NCI-H1930 (cell line): ENCODE data around the gene HEPH.
"Not testable (repeated sequence)": the region's sequence is repeated elsewhere in the genome, so short reads cannot be mapped to it uniquely, and the experiment has no call there.

ENCODE experiments used
- DNase-seq, 2 experiments: peaks; one replicate each; lab custom pipeline; 2025; lab: John Stamatoyannopoulos, UW

HEPH gene, protein sequence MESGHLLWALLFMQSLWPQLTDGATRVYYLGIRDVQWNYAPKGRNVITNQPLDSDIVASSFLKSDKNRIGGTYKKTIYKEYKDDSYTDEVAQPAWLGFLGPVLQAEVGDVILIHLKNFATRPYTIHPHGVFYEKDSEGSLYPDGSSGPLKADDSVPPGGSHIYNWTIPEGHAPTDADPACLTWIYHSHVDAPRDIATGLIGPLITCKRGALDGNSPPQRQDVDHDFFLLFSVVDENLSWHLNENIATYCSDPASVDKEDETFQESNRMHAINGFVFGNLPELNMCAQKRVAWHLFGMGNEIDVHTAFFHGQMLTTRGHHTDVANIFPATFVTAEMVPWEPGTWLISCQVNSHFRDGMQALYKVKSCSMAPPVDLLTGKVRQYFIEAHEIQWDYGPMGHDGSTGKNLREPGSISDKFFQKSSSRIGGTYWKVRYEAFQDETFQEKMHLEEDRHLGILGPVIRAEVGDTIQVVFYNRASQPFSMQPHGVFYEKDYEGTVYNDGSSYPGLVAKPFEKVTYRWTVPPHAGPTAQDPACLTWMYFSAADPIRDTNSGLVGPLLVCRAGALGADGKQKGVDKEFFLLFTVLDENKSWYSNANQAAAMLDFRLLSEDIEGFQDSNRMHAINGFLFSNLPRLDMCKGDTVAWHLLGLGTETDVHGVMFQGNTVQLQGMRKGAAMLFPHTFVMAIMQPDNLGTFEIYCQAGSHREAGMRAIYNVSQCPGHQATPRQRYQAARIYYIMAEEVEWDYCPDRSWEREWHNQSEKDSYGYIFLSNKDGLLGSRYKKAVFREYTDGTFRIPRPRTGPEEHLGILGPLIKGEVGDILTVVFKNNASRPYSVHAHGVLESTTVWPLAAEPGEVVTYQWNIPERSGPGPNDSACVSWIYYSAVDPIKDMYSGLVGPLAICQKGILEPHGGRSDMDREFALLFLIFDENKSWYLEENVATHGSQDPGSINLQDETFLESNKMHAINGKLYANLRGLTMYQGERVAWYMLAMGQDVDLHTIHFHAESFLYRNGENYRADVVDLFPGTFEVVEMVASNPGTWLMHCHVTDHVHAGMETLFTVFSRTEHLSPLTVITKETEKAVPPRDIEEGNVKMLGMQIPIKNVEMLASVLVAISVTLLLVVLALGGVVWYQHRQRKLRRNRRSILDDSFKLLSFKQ

DNA sequence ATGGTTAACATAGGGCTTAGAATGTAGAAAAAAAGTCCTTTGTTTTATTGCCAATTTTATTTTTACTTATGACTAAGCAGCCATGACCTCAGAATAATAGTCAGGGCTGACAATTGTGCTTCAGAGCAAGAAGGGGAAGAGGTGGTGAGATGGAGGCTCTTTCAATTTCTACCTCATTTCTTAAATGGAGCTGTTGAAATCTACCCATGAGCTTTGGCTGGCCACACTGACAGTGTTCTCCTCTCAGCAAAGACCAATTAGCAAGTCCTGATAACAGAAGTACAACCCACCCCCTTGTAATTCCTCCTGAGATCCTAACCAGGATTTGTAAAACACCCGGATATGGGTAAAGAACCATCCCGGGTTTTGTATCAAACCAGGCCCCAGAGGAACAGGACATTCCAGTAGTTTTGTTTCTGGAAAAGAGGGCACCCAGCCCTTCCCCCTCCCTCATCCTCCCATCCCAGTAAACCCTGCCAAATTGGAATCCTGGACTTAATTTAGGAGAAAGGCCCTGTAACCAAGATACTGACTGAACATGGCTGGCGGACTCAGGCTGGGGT lies at the start of gene HEPH:
Gene HEPH (plus strand): TSS at position 399 of the 563 bp plus-strand sequence. CDS start 6,324 bp downstream, outside the sequence.
- no peak for DNase-seq

DNA sequence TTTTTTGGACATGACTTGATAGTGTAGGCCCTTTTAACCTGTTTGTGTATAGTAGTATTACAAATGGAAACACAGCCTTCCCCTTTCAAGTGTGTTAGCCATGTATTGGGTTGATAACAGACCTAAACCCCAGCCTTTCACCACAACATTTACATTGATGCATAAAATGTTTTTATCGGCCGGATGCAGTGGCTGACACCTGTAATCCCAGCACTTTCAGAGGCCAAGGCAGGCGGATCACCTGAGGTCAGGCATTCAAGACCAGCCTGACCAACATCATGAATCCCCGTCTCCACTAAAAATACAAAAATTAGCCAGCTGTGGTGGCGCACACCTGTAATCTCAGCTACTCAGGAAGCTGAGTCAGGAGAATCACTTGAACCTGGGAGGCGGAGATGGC lies 45.3 kb upstream of the HEPH start:
- DNase-seq = not testable (repeated sequence)

DNA sequence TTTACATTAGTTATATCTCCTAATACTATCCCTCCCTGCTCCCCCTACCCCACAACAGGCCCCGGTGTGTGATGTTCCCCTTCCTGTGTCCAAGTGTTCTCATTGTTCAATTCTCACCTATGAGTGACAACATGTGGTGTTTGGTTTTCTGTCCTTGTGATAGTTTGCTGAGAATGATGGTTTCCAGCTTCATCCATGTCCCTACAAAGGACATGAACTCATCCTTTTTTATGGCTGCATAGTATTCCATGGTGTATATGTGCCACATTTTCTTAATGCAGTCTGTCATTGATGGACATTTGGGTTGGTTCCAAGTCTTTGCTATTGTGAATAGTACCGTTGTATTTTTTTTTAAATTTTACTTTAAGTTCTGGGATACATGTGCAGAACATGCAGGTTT lies 42.7 kb upstream of the HEPH start:
- not testable (repeated sequence) for DNase-seq

DNA sequence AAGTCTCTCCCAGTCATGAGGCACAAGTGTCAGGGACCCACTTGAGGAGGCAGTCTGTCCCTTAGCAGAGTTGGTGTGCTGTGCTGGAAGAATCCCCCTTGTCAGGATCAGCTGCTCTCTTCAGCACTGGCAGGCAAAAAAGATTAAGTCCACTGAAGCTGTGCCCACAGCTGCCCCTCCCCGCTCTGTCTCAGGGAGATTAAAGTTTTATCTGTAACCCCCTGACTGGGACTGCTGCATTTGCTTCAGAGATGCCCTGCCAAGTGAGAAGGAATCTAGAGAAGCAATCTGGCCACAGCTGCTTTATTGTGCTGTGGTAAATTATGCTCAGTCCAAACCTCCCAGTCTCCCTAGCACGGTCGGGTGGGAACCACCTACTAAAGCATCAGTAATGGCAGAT lies 37.4 kb upstream of the HEPH start:
- DNase-seq = no peak

DNA sequence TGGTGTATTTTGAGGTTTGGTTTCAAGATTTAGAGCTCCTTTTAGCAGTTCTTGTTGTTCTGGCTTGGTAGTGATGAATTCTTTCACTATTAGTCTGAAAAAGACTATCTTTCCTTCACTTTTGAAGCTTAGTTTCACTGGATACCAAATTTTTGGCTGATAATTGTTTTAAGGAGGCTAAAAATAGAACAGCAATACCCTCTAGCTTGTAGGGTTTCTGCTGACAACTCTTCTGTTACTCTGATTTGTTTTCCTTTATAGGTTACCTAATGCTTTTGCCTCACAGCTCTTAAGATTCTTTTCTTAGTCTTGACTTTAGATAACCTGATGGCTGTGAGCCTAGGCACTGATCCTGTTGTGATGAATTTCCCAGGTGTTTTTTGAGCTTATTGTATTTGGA lies 33.6 kb upstream of the HEPH start:
- no peak for DNase-seq

DNA sequence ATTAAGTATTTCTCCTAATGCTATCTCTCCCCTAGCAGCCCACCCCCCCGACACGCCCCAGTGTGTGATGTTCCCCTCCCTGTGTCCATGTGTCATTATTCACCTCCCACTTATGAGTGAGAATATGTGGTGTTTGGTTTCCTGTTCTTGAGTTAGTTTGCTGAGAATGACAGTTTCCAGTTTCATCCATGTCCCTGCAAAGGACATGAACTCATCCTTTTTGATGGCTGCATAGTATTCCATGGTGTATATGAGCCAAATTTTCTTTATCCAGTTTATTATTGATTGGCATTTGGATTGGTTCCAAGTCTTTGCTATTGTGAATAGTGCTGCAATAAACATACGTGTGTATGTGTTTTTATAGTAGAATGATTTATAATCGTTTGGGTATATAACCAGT lies 28.8 kb upstream of the HEPH start:
- DNase-seq = not testable (repeated sequence)

DNA sequence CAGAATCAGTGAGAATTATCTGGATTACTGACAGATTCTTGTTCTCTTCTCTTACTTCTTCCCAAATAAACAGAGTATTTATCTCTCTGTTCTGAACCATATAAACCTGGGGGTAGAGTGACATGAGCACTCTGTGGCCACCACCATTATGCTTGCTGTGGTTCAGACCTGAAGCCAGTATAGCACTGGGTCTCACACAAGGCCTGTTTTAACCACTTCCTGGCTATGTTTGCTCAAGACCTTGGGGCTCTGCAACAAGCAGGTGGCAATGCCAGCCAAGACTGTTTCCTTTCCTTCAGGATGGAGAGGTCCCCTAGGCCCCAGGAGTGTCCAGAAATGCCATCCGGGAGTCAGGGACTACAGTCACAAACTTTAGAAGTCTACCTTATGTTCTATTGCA lies 21.7 kb upstream of the HEPH start:
- DNase-seq = no peak

DNA sequence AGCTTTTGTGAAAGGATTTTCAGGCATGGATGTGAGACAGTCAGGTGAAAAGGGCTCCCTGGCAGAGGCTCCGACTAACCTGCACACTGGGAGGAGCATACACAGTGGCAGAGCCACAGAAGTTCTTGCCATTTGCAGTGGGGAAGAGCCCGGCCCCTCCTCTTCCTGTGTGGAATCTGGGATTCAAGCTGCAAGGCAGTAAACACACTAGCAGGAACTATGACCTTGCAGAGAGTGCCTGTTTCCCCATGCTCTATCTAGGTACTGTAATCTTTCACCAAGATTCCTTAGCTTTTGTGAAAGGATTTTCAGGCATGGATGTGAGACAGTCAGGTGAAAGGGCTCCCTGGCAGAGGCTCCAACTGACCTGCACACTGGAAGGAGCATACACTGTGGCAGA lies 19.8 kb upstream of the HEPH start:
- no peak for DNase-seq

DNA sequence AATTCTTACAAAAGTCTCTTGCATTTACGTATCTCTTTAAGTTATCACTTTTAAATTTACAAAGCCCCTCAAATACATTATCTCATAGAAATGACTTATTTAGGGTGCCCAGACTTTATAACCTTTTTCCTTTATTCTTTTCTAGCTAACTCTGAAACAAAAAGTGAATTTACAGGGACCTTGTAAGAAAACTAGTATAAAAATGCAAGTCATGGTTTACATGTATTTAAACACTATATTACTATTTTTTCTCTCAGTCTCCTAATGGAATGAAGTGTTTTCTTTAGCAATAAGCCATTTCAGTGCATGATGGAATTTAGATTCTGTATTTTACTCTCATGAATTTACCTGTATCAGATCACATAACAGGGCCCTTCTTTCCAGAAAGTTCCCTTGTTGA lies 14.5 kb upstream of the HEPH start:
- DNase-seq = no peak

DNA sequence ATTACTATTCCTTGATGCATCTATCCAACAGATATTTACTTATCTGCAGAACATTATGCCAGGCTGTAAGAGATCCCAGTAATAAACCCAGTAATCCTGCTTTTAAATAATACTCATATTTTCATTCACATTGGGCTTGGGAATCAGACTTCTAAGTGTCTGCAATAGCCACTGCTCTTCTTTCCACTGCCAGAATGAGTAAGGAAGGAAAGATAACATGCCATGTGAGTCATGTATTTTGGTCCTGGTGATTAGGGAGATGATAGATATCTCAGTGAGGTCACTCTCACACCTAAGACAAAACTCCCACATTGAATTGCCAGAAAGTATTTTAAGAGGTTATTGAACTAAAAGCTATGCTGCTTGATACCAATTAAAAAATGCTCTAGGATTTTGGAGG lies 13.9 kb upstream of the HEPH start:
- DNase-seq = no peak

DNA sequence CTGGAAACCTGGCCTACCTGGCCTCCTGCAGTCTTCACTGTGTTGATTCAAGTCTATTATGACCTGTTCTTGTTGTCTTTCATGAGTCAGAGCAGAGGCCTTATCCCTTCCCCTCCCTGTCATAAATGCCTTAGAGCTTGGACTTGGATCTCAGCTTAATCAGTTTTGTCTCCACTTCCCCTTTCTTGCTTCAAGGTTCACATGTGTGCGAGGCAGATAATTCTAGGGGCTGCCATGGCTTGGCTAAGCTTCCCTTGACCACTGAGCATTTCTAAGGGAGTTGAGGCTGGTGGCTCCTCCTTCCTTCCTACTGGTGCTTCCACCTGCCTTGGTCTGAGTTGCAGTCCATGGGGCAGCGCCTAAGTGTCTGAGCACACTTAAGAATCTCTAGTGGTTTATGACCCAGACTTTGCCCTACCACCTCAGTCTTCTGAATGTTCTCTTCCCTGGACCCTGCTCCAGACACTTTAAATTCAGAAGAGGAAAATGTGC lies 1.7 kb upstream of the HEPH start:
- DNase-seq = no peak

DNA sequence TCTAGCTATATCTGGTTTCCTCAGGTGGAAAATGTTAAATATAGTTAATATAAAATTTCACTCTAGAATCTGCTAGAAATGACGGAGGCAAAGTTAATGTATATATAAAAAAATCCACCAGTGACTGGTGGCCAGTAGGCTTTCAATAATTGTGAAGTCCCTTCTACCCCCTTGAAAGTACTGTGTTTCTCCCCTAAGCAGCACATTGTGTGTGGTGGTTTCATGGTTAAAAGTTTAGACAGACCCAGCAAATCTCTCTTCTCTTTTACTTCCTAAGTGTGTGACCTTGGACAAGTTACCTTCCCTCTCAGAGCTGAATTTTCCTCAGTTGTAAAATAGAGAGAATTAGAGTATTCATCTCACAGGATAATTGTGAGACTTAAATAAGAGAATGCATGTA lies 600 bp upstream of the HEPH start:
- no peak for DNase-seq

DNA sequence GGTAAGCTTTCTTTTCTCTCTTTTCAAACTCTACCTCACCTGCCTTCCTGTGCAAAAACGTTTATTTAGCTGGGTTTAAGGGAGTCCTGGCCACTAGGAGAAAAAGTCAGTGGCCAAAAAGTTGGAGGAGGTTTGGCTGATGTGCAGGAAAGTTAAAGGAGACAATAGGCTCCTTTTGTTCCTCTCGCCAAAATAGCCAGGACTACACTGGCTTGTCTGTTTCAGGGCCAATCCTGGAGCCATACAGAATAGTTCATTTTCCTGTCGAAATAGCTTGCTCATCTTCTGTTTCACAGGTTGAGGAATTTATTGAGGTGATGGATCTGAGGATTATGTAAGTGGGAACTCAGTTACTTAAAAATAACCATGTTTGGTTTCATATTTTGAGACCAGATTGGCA lies 423 bp downstream of the HEPH start:
- no peak for DNase-seq

DNA sequence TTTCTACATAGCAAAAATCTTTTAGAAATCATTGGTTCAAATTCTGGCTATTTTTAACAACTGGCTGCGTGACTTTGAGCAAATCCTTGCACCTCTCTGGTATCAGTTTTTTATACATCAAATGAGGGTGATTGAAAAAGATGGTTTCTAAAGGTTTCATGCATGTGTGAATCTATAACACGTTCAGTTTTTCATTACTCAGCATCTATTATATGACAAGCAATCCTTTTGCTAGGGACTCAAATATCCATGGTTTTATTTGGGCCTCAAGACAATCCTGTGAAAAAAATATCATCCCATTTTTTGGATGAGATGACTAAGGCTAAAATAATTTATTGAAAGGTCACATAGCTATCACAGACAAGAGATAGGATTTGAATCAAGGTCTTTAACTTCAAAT lies 884 bp downstream of the HEPH start:
- no peak for DNase-seq

DNA sequence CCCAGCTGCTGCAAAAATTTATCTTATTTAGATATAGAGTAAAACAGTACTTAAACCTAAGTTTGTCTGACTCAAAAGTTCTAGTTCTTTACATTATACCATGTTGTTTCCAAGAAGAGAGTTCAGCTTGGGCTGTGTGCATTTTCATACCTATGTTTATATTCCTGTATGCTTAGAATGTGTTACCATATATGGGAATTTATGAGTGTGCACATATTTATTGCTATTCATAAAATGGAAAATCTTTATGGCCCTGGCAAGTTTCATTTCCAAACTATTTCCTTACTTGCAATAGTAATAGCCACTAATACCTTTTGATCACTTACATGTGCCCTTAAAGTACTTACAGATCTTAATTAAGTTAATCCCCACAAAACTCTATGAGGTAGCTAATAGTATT lies 2.6 kb downstream of the HEPH start:
- DNase-seq = no peak

DNA sequence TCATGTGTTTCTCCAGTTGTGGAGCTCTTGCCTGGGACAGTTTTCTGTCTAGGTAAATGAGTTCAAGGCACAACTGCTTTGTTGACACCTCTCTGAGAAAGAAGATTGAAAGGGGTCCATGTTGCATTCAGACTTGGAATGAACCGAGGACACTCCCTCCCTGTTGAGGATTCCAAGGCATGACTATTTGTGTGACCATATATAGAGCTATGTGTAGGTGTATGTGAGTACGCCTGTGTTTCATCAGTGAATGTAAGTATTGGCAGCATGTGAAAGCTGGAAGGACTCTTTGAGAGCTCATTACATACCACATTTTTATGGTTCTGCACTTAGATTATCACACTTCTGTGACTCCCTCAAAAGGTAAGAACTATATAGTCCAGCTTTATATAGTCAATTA lies 3.4 kb downstream of the HEPH start:
- no peak for DNase-seq

DNA sequence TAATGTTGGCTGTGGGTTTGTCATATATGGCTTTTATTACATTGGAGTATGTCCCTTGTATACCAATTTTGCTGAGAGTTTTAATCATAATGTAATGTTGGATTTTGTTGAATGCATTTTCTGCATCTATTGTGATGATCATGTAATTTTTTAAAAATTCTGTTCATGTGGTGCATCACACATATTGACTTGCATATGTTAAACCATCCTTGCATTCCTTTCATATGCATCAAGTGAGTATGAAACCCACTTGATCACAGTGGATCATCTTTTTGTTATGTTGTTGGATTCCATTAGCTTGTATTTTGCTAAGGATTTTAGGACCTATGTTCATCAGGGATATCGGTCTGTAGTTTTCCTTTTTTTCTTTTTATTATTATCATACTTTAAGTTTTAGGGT lies 12.1 kb downstream of the HEPH start:
- DNase-seq = no peak

DNA sequence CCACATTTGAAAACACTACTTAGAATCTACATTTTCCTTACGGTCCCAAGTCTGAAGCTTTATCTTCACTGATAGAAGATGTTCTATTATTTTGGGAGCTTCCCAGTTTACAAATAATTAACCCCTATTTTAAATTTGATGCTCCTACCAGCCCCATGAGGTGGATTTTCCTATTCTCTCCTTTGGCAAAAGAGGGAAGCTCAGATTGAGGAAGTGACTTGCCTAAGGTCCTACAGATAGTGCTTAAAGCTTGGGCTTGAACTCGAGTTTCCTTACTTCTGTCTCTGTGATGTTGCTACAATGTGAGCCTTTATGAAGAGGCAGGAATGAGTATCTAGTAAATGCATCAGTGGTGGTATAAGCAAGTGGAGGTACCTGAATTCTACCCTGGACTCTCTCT lies 27.5 kb downstream of the HEPH start:
- no peak for DNase-seq

DNA sequence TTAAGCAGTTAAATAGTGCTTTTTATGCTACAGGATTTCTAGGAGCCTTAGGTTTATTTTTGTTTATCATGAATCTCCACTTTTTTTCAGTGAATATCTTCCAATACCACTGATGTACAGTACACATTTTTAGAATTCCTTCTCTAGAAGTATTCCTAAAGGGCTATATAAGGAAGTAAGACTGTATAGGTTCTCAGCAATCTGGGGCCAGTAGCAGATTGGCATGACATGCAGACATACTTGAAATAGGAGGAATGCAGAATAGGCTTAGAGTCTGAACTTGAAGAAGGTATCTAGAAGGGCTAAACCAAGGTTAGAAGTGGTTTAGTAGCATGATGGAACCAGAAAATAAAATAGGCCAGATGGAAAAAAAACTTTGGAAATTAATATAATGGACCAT lies 29.8 kb downstream of the HEPH start:
- DNase-seq = no peak

DNA sequence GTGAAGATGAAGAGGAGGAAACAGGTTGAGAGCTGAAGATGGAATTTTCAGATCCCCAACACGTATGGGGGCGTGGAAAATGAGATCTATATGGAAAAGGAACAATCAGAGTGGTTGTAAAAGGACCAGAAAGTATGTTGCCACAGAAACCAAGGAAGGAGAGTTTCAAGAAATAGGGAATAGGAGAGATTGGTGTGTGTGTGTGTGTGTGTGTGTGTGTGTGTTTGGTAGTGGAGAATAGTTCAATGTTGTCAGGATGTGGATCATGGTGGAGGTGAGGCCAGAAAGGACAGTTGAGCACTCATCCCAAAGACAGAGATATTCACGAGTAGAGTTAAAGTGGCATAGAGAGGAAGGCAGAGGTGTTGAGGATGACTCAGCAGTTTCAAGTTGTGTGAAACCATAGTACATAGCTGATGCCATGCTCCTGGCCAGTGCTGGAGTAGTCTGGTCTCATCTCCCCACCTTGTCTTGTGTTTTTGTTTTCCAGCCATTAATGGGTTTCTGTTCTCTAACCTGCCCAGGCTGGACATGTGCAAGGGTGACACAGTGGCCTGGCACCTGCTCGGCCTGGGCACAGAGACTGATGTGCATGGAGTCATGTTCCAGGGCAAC lies 36.1 kb downstream of the HEPH start:
- no peak for DNase-seq

DNA sequence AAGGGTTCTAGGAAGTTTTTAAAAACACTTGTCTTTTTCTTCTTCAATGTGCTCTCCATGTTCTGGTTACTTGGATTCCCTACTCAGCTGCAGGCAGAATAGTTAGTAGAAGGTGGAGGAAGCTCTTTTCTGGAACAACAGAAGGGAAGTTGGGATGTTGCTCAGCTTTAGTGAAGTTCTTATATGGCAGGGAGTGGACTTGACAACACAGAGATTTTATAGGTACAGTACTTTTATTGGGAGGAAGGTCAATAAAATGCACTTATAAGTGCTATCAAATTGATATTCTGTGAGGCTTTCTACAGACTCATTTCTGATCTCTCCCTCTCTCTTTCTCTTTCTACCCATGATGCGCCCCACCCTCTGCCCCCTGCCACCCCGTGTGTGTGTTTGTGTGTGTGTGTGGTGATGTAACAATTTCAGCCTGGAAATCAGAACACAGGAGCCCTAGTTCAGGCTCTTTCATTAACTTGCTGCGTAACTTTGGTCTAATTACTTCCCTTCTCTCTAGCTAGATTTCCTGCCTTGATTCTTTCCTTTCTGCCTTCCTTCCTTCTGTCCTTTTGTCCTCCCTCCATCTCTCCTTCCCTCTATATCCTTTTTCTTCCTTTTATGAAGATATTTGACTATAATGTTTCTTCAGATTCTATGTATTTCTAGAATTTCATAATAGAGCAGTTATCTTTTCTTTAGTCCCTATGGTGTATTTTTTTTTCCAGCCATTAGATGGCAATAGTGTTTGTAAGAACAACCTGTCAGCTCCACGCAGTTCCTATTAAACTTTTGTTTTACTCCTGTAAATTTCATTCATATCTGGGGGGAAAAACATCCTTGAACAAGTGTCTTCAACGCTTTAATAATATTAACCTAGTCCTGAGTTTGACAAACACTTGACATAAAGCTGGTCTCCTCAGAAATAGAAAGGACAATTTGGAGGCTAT lies 37.1 kb downstream of the HEPH start:
- no peak for DNase-seq
